ENCODE results near the gene NECAB2.

NECAB2 gene

DNA sequence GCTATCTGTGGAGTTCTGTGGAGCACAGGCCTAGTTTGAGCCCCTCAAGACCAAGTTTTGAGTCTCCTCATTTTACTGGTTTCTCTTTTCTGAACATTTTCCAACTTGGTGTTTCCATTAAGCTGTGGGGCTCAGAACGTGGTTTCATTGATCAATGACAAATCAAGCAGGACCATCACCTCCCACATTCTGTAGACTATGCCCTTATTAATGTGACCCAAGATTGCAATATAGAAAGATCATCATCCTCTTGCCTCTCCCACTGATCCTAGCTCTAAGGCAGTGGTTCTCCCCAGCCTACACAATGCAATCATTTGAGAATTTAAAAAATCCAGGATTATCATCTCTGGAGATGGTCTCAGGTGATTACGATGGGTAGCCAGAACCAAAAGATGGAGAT lies 30.8 kb upstream of the NECAB2 start:
- H3K36me3 ChIP-seq (replicated peaks; ENCODE audit: insufficient read depth, low read length), result no peaks in the 10 kb centered on the region
- no peaks in the 10 kb centered on the region for H3K9me3 ChIP-seq (replicated peaks; ENCODE audit: insufficient read depth, low read length)
- no peaks in the 10 kb centered on the region for H3K9me2 ChIP-seq (replicated peaks; ENCODE audit: insufficient read depth, low read length)
- H3K27ac ChIP-seq (ENCODE audit: low read length), result no peak overlapping the region
- no peaks in the 10 kb centered on the region; the same call in none of the 2 replicates for H3K27me3 ChIP-seq (replicated peaks; ENCODE audit: insufficient read depth, low read length)
- no peak overlapping the region for H3K9ac ChIP-seq (ENCODE audit: low read length)
- H3K4me2 ChIP-seq (ENCODE audit: low read depth, low read length), result no peak overlapping the region
- no peak for DNase-seq
- no peak overlapping the region for H3K4me3 ChIP-seq (ENCODE audit: low read length)
- TF ChIP-seq EZH2phosphoT487 (IDR thresholded peaks at IDR 0.05; ENCODE audit: low read length), result no peak
- TF ChIP-seq EZH2 (optimal IDR thresholded peaks at IDR 0.05; ENCODE audit: low read depth, low read length), result no peak
- TF ChIP-seq, protein P1, sequence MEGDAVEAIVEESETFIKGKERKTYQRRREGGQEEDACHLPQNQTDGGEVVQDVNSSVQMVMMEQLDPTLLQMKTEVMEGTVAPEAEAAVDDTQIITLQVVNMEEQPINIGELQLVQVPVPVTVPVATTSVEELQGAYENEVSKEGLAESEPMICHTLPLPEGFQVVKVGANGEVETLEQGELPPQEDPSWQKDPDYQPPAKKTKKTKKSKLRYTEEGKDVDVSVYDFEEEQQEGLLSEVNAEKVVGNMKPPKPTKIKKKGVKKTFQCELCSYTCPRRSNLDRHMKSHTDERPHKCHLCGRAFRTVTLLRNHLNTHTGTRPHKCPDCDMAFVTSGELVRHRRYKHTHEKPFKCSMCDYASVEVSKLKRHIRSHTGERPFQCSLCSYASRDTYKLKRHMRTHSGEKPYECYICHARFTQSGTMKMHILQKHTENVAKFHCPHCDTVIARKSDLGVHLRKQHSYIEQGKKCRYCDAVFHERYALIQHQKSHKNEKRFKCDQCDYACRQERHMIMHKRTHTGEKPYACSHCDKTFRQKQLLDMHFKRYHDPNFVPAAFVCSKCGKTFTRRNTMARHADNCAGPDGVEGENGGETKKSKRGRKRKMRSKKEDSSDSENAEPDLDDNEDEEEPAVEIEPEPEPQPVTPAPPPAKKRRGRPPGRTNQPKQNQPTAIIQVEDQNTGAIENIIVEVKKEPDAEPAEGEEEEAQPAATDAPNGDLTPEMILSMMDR (IDR thresholded peaks at IDR 0.05; ENCODE audit: low read length), result no peak
- no peaks in the 10 kb centered on the region for H3K79me2 ChIP-seq (ENCODE audit: low read length)
- no peaks in the 10 kb centered on the region for H3F3A ChIP-seq (ENCODE audit: insufficient read depth, low read length)
- H3K4me1 ChIP-seq (ENCODE audit: low read length), result no peaks in the 10 kb centered on the region
- H4K20me1 ChIP-seq (ENCODE audit: insufficient read depth, low read length), result no peaks in the 10 kb centered on the region
- H2AFZ ChIP-seq (ENCODE audit: low read length), result no peak overlapping the region

DNA sequence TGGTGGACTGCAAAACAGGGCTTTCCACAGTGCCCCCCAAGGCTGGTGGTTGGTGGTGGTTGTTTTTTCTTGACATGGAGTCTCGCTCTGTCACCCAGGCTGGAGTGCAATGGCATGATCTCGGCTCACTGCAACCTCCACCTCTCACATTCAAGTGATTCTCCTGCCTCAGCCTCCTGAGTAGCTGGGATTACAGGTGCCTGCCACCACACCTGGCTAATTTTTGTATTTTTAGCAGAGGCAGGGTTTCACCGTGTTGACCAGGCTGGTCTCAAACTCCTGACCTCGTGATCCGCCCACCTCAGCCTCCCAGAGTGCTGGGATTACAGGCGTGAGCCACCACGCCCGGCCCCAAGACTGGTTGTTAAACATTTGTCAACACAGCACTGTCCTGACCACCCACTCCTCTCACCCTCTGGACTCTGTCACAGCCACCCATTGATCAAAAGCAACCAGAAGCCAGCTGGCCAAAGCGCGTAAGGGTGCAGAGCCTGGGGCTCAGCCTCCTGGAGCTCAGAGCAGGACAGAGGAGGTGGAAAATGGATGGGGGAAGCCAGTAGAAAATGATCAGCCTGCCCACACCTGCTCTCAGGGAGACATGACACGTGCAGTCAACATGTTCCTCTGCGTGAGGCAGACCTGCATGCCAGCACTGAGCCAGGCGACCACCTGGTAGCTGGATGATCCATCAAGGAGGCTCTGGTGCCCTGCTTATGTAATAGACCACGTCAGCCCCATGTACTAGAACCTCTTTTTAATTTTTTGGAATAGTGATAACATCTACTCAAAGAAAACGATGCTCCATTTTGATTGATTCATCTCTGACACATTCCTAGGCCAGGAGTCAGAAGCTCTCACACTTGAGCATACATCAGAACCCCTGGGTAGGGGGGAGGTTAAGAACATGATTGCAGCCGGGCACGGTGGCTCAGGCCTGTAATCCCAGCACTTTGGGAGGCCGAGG lies 29.8 kb upstream of the NECAB2 start:
- Histone ChIP-seq H3K9me2 (replicated peaks; ENCODE audit: insufficient read depth, low read length) (no peaks in the 10 kb centered on the region), H3K4me2 (ENCODE audit: low read depth, low read length) (no peak overlapping the region), H3K36me3 (replicated peaks; ENCODE audit: insufficient read depth, low read length) (no peaks in the 10 kb centered on the region), H3K4me1 (ENCODE audit: low read length) (no peaks in the 10 kb centered on the region), H3K27ac (ENCODE audit: low read length) (no peak overlapping the region), H3K4me3 (ENCODE audit: low read length) (no peak overlapping the region), H3F3A (ENCODE audit: insufficient read depth, low read length) (no peaks in the 10 kb centered on the region), H2AFZ (ENCODE audit: low read length) (no peak overlapping the region), H3K79me2 (ENCODE audit: low read length) (no peaks in the 10 kb centered on the region), H3K27me3 (replicated peaks; ENCODE audit: insufficient read depth, low read length) (no peaks in the 10 kb centered on the region; the same call in none of the 2 replicates), H3K9ac (ENCODE audit: low read length) (no peak overlapping the region), H3K9me3 (replicated peaks; ENCODE audit: insufficient read depth, low read length) (no peaks in the 10 kb centered on the region), H4K20me1 (ENCODE audit: insufficient read depth, low read length) (no peaks in the 10 kb centered on the region)
- TF ChIP-seq EZH2 (optimal IDR thresholded peaks at IDR 0.05; ENCODE audit: low read depth, low read length), result no peak
- TF ChIP-seq, protein P1 (IDR thresholded peaks at IDR 0.05; ENCODE audit: low read length), result no peak
- TF ChIP-seq EZH2phosphoT487 (IDR thresholded peaks at IDR 0.05; ENCODE audit: low read length), result no peak
- no peak for DNase-seq

DNA sequence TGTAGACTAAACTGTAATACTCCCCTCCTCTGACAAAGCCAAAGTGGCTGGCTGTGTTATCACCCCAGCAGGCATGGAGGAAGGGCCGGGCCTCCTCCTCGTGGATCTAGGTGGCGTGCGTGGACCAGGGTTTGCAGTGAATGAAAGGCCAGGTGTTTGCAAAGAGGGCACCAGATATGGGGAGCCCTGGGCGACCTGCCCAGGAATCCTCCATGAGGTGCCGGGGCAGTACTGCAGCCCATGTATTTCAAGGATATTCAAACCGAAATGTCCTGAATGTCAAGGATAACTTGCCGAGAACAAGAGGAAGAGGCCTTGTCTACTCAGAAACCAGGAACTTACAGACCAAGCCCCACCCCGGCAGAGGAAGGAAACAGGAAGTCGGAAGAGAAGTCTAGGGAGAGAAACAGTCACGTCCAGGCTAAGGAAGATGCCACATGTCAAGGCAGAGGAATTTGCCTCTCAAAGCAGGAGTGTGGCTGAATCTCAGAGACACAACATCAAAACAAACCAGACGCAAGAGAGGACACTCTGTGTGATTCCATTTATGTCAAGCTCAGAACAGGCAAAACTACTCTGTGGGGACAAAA lies 28.7 kb upstream of the NECAB2 start:
- TF ChIP-seq, protein P1 (IDR thresholded peaks at IDR 0.05; ENCODE audit: low read length), result no peak
- TF ChIP-seq EZH2 (optimal IDR thresholded peaks at IDR 0.05; ENCODE audit: low read depth, low read length) (no peak), EZH2phosphoT487 (IDR thresholded peaks at IDR 0.05; ENCODE audit: low read length) (no peak)
- H3K9me3 ChIP-seq (replicated peaks; ENCODE audit: insufficient read depth, low read length), result no peaks in the 10 kb centered on the region
- no peaks in the 10 kb centered on the region for H3K4me1 ChIP-seq (ENCODE audit: low read length)
- no peak overlapping the region for H3K9ac ChIP-seq (ENCODE audit: low read length)
- no peaks in the 10 kb centered on the region for H3K36me3 ChIP-seq (replicated peaks; ENCODE audit: insufficient read depth, low read length)
- no peak overlapping the region for H3K4me3 ChIP-seq (ENCODE audit: low read length)
- H4K20me1 ChIP-seq (ENCODE audit: insufficient read depth, low read length), result no peaks in the 10 kb centered on the region
- H3K27ac ChIP-seq (ENCODE audit: low read length), result no peak overlapping the region
- no peaks in the 10 kb centered on the region for H3K79me2 ChIP-seq (ENCODE audit: low read length)
- H3F3A ChIP-seq (ENCODE audit: insufficient read depth, low read length), result no peaks in the 10 kb centered on the region
- DNase-seq, result no peak
- H3K27me3 ChIP-seq (replicated peaks; ENCODE audit: insufficient read depth, low read length), result no peaks in the 10 kb centered on the region; the same call in none of the 2 replicates
- no peak overlapping the region for H3K4me2 ChIP-seq (ENCODE audit: low read depth, low read length)
- no peak overlapping the region for H2AFZ ChIP-seq (ENCODE audit: low read length)
- H3K9me2 ChIP-seq (replicated peaks; ENCODE audit: insufficient read depth, low read length), result no peaks in the 10 kb centered on the region
